22Rv1 (cell line): ENCODE results near the gene MX1.
"Not testable (repeated sequence)": the region's sequence is repeated elsewhere in the genome, so short reads cannot be mapped to it uniquely, and the experiment has no call there.

Experiments used
- H3K27ac ChIP-seq: fragments of 450-650 bp; 2 replicates; pipeline ENCODE4 v1.5.1; 2017
- CTCF ChIP-seq: fragments of 450-650 bp; IDR thresholded peaks from 2 replicates; pipeline ENCODE4 v1.5.1; 2017; ENCODE audit warnings: mild to moderate bottlenecking
- ZFX ChIP-seq: fragments of 450-650 bp; IDR thresholded peaks from 2 replicates; pipeline ENCODE4 v1.6.1; 2017; ENCODE audit warnings: antibody characterized with exemption, borderline replicate concordance

The MX1 gene

GRCh38 chr21:41419921-41420862 lies 5.8 kb upstream of the MX1 start:
- no peak for TF ChIP-seq ZFX
- TF ChIP-seq CTCF = no peak
- peak overlapping the region; percentile 71 for H3K27ac ChIP-seq

DNA sequence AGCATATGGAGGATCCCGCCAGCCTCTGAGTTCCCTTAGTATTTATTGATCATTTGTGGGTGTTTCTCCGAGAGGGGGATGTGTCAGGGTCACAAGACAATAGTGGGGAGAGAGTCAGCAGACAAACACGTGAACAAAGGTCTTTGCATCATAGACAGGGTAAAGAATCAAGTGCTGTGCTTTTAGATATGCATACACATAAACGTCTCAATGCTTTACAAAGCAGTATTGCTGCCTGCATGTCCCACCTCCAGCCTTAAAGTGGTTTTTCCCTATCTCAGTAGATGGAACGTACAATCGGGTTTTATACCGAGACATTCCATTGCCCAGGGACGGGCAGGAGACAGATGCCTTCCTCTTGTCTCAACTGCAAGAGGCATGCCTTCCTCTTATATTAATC lies 5.0 kb upstream of the MX1 start:
- peak overlapping the region; percentile 71 for H3K27ac ChIP-seq

DNA sequence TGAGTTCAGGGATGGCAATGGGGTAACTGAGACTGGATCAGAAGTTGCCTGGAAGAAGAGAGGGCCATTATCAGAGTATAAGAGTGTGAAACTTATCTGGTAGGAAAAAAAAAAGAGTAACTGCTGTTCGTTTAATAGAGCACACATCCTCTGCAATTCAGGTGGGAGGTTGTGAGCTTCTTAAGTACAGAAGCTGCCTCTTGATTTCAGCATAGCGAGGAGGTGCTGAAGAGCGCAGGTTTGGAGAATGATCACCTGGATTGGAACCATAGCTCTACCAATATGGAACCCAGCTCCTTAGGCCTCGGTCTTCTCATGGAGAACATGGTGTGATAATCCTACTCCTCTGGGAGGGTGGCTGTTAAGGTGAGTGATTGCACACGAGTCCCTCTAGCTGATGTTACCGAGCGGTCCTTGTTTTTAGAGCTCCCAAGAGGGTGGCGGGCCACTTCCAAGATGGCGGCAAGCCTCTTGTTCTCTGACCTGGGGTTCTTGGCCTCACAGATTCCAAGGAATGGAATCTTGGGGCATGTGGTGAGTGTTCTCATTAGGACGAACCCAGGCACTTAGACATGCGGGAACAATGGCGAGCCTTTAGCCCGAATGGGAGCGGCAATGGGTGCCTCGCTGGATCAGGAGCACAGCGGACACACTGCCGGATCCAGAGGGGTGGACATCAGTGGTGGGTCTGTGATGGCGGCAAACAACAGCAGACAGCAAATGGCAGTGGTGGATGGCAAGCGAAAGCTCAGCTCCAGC lies 3.3 kb upstream of the MX1 start:
- H3K27ac ChIP-seq = no peak overlapping the region
- TF ChIP-seq CTCF (no peak), ZFX (no peak)

- not testable (repeated sequence) for H3K27ac ChIP-seq
These were observed 2.8 kb upstream of the MX1 start for GRCh38 chr21:41423305-41423636.

- H3K27ac ChIP-seq = no peak overlapping the region
- TF ChIP-seq ZFX = no peak
- no peak for TF ChIP-seq CTCF
These were observed 468 bp upstream of the MX1 start for GRCh38 chr21:41425588-41425953.

- TF ChIP-seq ZFX = no peak
- no peak for TF ChIP-seq CTCF
- H3K27ac ChIP-seq = no peak overlapping the region
These were observed 801 bp downstream of the MX1 start for GRCh38 chr21:41426676-41427404.

GRCh38 chr21:41427556-41427955 lies 1.5 kb downstream of the MX1 start:
- no peak overlapping the region for H3K27ac ChIP-seq
- TF ChIP-seq CTCF (no peak), ZFX (no peak)

- no peak for TF ChIP-seq CTCF
- no peak overlapping the region for H3K27ac ChIP-seq
These were observed 2.3 kb downstream of the MX1 start for GRCh38 chr21:41428311-41428710.
